Skin of body (tissue), 2 donors: ENCODE data around the gene CAPN11. TPM values are rescaled to one million over a fixed set of nuclear protein-coding genes. Genes with fewer than 3 reads are reported as not detected.

Source experiments
- DNase-seq: peaks from one replicate; lab custom pipeline; 2025; lab: John Stamatoyannopoulos, UW
- total RNA-seq: library from RNA; depleted of rRNA; stranded (reverse); fragments of >200 nt; gene quantifications from one replicate; pipeline ENCODE4 v1.2.3, GENCODE V29; 2014

CAPN11 gene
- 0.89 TPM for total RNA-seq

GRCh38 chr6:44158770-44159228, at the start of gene CAPN11:
CAPN11 (plus strand) TSS chr6:44158820; CDS start chr6:44158849, 29 bp downstream.
- DNase-seq = no peak

- no peak for DNase-seq
These were observed 49.4 kb upstream of the CAPN11 start for GRCh38 chr6:44109212-44109611.

- DNase-seq = no peak
These were observed 48.5 kb upstream of the CAPN11 start for GRCh38 chr6:44110005-44110676.

- DNase-seq = no peak
These were observed 47.7 kb upstream of the CAPN11 start for GRCh38 chr6:44110966-44111365.

GRCh38 chr6:44111434-44112417, 46.9 kb upstream of the CAPN11 start:
- DNase-seq = no peak

- no peak for DNase-seq
These were observed 45.2 kb upstream of the CAPN11 start for GRCh38 chr6:44113414-44113813.

- no peak for DNase-seq
These were observed 42.8 kb upstream of the CAPN11 start for GRCh38 chr6:44115866-44116265.

- peak; percentile 52 for DNase-seq
These were observed 41.8 kb upstream of the CAPN11 start for GRCh38 chr6:44116641-44117382.

- DNase-seq = no peak
These were observed 41.1 kb upstream of the CAPN11 start for GRCh38 chr6:44117397-44118128.

- no peak for DNase-seq
These were observed 38.8 kb upstream of the CAPN11 start for GRCh38 chr6:44119704-44120262.

- DNase-seq = no peak
These were observed 37.8 kb upstream of the CAPN11 start for GRCh38 chr6:44120692-44121443.

- no peak for DNase-seq
These were observed 35.8 kb upstream of the CAPN11 start for GRCh38 chr6:44122801-44123200.

GRCh38 chr6:44123544-44123943, 35.1 kb upstream of the CAPN11 start:
- no peak for DNase-seq

- peak; percentile 51 for DNase-seq
These were observed 32.1 kb upstream of the CAPN11 start for GRCh38 chr6:44126320-44127149.

- DNase-seq = peak; percentile 95
These were observed 31.2 kb upstream of the CAPN11 start, which contains the start of the genes MRPL14 and TMEM63B for GRCh38 chr6:44127186-44128019. MRPL14 (minus strand) TSS chr6:44127452; CDS start chr6:44116611, 10,841 bp downstream. TMEM63B (plus strand) TSS chr6:44127554; CDS start chr6:44134585, 7,031 bp downstream.

- DNase-seq = no peak
These were observed 30.4 kb upstream of the CAPN11 start for GRCh38 chr6:44128020-44128917.

GRCh38 chr6:44129841-44130322, 28.7 kb upstream of the CAPN11 start:
- DNase-seq = no peak
